GM12874 (cell line): ENCODE measurements around the gene PTH1R.

Experiments
- TF ChIP-seq, protein P1 (sequence below): IDR thresholded peaks from 2 replicates; pipeline ENCODE4 v1.5.1; 2011; ENCODE audit warnings: low read depth, mild to moderate bottlenecking, control low read depth, low read length, moderate library complexity; ENCODE audit not compliant: insufficient read depth

Gene PTH1R

DNA sequence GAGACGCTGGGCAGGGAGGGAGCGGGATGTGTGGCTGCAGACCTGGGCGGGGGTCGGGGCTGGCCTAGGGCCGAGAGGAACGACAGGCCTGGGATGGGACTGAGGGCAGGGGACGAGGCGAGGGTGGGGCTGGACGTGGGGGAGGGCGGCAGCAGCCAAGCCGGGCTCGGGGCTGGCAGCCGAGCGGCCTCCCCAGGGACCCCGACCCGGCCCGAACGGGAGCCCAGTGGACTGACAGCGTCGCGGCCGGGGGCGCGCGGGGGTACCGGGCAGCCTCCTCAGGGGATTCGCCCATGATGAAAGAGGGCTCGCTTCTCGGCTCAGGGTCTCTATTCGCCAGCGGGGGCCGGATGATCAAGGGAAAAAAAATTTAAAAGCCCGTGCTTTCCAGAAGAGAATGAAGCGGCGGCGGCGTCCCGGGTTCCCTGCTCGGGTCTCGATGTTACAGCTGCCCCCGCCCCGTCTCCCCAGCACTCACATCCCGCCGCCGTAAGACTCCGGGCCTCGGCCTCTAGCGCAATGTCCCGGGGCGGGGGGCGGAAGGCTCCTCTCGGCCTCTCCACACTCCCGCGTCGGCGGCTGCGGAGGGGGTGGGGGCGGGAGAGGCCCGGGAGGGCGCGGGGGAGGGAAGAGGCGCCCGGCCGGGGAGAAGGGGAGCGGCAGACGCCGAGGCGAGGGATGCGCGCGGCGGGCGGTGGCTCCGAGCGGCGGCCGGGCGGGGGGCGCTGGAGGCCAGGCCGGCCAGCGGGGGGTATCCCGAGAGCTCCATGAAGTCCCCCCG, 4.3 kb downstream of the PTH1R start:
- TF ChIP-seq, protein P1, sequence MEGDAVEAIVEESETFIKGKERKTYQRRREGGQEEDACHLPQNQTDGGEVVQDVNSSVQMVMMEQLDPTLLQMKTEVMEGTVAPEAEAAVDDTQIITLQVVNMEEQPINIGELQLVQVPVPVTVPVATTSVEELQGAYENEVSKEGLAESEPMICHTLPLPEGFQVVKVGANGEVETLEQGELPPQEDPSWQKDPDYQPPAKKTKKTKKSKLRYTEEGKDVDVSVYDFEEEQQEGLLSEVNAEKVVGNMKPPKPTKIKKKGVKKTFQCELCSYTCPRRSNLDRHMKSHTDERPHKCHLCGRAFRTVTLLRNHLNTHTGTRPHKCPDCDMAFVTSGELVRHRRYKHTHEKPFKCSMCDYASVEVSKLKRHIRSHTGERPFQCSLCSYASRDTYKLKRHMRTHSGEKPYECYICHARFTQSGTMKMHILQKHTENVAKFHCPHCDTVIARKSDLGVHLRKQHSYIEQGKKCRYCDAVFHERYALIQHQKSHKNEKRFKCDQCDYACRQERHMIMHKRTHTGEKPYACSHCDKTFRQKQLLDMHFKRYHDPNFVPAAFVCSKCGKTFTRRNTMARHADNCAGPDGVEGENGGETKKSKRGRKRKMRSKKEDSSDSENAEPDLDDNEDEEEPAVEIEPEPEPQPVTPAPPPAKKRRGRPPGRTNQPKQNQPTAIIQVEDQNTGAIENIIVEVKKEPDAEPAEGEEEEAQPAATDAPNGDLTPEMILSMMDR, result no peak

DNA sequence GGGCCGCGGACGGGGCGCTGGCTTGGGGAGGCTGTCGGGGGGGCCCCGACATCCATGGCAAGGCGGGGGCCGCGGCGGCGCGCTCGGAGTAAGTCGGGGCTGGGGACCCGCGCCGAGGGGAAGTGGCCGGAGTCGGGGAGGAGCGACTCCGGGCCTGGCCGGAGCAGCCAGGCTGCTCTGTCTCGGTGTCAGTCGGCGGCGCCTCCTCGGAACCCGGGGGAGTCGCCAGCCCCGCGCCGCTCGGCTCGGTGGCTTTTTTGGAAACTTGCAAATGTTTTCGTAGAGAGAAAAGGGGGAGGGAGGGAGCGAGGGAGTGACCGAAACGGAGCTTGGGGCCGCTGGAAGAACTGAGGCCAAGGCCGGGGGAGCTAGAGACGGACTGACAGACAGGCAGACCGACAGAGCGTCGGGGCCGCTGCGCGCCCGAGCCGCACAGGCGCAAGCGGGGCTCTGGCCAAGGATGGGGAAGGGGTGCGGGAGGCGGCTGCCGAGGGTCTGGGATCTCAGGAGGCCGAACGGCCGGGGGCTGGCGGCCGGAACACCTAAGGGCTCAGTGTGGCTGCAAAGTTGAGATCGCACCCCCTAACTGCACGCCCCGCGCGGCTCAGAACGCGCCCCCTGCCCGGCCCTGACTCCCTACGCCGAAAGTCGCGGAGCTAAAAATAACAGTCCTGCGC, 5.0 kb downstream of the PTH1R start:
- TF ChIP-seq, protein P1, result no peak

DNA sequence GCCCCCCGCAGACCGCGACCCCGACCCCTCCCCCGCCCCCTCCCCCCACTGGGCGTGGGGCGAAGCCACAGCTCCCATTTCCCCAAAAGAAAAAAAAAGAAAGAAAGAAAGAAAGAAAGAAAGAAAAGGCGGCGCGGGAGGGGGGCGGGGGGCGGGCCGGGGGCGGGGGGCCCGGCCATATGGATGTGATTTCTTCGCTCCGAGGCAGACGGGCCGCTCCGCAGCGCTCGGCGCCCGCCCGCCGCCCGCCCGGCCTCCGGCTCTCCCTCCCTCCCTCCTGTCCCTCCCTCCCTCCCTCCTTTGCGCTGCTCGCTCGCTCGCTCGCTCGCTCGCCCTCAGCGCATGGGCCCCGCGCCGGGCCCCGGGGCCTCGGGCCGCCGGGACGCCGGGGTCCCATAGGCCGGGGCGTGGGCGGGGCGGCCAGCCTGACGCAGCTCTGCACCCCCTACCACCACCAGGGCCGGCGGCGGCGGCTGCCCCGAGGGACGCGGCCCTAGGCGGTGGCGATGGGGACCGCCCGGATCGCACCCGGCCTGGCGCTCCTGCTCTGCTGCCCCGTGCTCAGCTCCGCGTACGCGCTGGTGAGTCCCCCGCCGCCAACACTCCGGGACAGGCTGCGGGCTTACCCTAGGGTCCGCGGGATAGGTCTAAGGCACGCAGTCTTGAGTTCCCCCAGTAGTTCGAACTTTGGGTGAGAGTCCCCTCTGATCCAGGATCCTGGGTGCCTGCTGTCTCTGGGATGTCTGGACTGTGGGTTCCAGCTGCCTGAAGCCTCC, 5.7 kb downstream of the PTH1R start:
- TF ChIP-seq, protein P1, result no peak

DNA sequence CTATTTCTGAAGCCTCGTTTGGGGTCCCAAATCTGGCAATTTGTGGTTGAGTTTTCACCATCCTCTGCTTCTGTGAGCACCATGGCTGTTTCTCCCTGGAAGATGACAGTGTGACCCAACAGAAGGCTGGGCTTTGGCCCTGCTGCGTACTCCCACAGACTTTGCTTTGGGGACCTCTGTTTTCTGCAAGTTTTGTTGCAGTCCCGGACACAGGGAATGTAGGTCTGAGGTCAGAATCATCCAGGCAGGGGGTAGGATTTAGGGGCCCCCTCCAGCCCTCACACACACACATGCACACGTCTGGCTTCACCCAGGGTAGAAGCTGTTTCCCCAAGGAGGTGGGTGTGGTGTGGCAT, 6.3 kb downstream of the PTH1R start:
- TF ChIP-seq, protein P1, result no peak

DNA sequence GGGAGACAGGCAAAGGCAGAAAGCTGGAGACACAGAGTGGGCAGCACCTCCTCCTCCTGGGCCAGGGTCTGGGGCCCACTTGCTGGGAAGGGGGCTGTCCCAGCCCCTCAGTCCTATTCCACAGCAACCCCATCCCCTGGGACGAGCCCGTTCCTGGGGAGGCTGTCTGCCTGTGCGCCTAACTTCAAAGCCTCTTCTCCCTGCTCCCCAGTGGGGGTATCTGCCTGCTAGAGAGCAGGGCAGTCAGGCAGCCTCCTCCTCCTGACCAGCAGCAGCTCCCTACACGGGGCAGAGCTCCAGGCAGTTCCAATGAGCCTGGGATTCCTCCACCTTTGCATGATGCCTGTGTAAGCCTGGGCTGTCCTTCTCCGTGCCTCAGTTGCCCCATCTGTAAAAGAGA, 6.9 kb downstream of the PTH1R start:
- TF ChIP-seq, protein P1, result no peak

DNA sequence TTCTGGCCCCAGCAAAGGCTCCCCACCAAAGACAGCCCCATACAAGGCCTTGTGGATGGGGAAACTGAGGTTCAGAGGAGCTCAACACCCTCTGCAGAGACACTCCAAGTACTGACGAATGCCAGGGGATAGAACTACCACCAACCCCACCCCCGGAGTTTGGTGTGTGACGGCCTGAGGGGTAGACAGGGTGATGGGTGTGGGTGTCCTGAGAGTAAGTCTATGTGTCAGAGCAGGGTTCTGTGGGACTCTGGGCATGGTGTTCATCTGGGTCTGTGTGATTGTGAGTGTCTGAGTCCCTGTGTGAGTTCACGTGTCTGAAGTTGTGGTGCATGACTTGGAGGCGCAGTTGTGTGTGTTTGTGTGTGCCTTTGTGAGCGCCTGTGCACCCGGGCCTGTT, 7.4 kb downstream of the PTH1R start:
- TF ChIP-seq, protein P1, result no peak

DNA sequence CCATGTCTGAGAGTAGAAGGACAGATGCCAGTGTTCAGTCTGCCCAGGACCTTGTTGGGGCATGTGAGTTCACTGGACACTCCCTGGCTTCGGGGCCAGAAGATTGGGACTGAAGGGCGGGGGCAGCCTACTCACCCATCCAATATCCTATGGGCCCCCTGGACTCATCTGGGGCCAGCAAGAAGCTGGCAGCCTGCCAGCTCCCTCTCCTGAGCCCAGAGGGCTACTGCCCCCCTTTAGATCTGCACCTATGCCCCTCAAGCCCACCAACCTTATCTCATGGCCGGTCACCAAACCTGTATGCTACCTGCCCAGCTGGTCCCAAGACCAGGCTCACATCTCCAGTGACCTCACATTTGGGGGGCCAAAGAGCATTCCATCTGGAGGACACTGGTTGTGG, 8.1 kb downstream of the PTH1R start:
- TF ChIP-seq, protein P1, result no peak
